HL-60/S4 (cell line): ENCODE results near the gene ZNF169.
"Not testable (repeated sequence)": the region's sequence is repeated elsewhere in the genome, so short reads cannot be mapped to it uniquely, and the experiment has no call there.

Source experiments
- in situ Hi-C: fragments of 300-500 bp; cut with MboI; formaldehyde crosslinking; loops from 2 replicates; pipeline ENCODE4 v1.14.3; 2022; ENCODE audit warnings: low sequenced_read_pairs

Gene ZNF169

GRCh38 chr9:94340750-94341149 is 81.7 kb downstream of the ZNF169 start:
- in situ Hi-C loops, result not testable (repeated sequence)

DNA sequence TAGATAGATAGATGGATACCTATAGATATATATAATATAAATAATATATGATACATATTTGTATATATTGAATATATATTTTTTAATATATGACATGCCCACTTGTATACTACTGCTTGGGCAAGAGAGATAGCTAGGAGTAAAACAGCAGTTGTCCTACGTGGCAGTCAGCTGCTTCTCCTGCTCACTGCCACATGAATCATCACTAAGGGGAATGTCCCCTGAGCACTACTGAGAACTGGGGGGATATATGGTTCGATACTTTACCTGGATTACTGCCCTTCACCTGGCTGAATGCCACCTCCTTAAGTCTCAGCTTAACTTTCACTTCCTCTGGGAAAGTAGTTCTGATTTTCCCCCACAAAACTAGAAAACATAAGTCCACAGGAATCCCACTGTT is 82.6 kb downstream of the ZNF169 start:
- in situ Hi-C loops, result not testable (repeated sequence)

GRCh38 chr9:94347451-94347850 is 88.4 kb downstream of the ZNF169 start:
- in situ Hi-C loops, result not testable (repeated sequence)

GRCh38 chr9:94348754-94349153 is 89.7 kb downstream of the ZNF169 start:
- in situ Hi-C loops, result not testable (repeated sequence)
